Kidney epithelial cell (primary cell): Measurements from ENCODE around the gene HIC1. TPM values are rescaled to one million over a fixed set of nuclear protein-coding genes. Genes with fewer than 3 reads are reported as not detected.

Experiments
- DNase-seq: peaks from one replicate; pipeline ENCODE4 v3.0.0-alpha.2; 2010; ENCODE audit warnings: low read depth
- H3K27me3 ChIP-seq: 2 replicates; pipeline ENCODE4 v1.6.0; 2011; ENCODE audit warnings: low read length; ENCODE audit not compliant: control insufficient read depth, insufficient read depth
- H3K36me3 ChIP-seq: 2 replicates; pipeline ENCODE4 v1.5.1; 2011; ENCODE audit warnings: low read length; ENCODE audit not compliant: control insufficient read depth, insufficient read depth
- H3K4me3 ChIP-seq: 2 replicates; pipeline ENCODE4 v1.5.1; 2011; ENCODE audit warnings: low read depth, mild to moderate bottlenecking, control low read depth, low read length
- total RNA-seq: library from RNA; depleted of rRNA; stranded (reverse); fragments of >200 nt; gene quantifications from 2 replicates; pipeline ENCODE4 v1.2.3, GENCODE V29; 2015
- TF ChIP-seq, protein P1 (sequence below): IDR thresholded peaks from 2 replicates; pipeline ENCODE4 v1.5.1; 2011; ENCODE audit warnings: mild to moderate bottlenecking, moderate library complexity, low read length, control low read depth, inconsistent platforms; ENCODE audit not compliant: insufficient read depth, poor library complexity, severe bottlenecking

The HIC1 gene
- total RNA-seq, 1 donor from 2014 or later, result 11.9 TPM

GRCh38 chr17:2047590-2047989, 7.3 kb upstream of the HIC1 start:
- DNase-seq, result no peak
- H3K27me3 ChIP-seq, result peaks cover 16% of the 10 kb centered on the region
- H3K4me3 ChIP-seq, result no peak overlapping the region
- TF ChIP-seq, protein P1, sequence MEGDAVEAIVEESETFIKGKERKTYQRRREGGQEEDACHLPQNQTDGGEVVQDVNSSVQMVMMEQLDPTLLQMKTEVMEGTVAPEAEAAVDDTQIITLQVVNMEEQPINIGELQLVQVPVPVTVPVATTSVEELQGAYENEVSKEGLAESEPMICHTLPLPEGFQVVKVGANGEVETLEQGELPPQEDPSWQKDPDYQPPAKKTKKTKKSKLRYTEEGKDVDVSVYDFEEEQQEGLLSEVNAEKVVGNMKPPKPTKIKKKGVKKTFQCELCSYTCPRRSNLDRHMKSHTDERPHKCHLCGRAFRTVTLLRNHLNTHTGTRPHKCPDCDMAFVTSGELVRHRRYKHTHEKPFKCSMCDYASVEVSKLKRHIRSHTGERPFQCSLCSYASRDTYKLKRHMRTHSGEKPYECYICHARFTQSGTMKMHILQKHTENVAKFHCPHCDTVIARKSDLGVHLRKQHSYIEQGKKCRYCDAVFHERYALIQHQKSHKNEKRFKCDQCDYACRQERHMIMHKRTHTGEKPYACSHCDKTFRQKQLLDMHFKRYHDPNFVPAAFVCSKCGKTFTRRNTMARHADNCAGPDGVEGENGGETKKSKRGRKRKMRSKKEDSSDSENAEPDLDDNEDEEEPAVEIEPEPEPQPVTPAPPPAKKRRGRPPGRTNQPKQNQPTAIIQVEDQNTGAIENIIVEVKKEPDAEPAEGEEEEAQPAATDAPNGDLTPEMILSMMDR, result no peak
- peaks cover 2% of the 10 kb centered on the region for H3K36me3 ChIP-seq

DNA sequence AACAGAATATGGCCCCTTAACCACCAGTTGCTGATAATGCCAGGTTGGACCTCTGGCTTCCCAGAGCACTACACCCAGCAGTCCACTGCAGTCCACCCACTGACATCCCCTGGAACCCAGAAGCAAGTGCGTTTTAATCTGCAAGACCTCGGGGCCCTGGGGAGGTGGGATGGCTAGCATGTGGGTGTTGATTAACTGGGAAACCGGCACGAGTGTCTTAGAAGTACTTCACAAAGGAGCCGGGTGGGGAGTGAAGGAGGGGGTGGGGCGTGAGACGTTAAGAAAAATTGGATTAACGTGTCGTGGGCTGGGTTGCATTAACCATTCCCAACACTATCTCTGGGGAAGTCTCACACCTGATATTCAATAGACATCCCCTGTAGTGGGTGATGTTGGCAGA, 6.1 kb upstream of the HIC1 start:
- Histone ChIP-seq H3K4me3 (peak overlapping the region; percentile 58), H3K36me3 (peaks cover 2% of the 10 kb centered on the region), H3K27me3 (peaks cover 19% of the 10 kb centered on the region)
- TF ChIP-seq, protein P1, result no peak
- no peak for DNase-seq

DNA sequence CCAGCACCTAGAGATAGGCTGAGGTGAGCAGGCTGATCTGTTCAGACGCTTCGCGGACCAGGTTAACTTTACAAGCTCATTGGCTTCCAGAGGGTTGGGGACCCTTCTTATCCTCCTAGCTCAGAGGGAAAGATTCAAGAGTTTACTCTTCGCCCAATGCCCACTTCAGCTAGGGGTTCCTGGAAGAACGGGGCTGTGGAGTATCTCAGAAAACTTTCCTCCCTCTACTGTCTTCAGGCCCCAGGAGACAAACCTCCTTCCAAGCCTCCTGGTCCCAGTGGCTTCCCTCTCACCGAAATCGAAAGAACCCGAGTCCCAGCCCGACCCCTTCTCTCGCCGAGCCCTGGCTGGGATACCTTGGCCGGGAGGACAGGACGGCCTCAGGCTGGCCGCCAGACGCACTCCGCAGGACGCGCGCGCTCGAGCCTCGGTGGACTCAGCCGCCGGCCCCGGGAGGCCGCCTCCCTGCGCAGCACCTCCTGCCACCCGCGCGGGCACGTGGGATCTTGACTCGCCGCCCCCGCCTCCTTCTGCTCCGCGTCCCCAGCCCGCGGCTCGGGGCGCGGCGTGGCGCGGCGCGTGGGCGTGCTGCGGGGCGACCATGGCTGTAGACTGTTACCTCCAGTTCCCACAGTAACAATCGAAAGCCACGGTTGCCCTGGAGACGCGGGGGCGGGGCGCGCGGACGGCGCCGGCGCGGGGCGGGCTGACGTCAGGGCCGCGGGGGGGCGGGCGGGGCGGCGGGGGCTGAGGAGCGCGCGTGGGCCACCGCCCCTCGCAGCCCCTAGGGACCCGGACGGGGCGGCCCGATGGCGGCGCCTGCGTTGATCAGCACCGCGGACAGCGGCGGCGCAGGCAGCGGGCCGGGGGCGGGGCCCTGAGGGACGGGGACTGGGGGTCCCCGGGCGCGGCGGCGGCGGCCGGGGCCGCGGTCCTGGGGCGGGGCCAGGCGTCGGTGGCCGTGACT, 5.3 kb upstream of the HIC1 start:
- Histone ChIP-seq H3K4me3 (peak overlapping the region; percentile 58), H3K36me3 (no peaks in the 10 kb centered on the region), H3K27me3 (peaks cover 19% of the 10 kb centered on the region)
- TF ChIP-seq, protein P1, result no peak
- no peak for DNase-seq

DNA sequence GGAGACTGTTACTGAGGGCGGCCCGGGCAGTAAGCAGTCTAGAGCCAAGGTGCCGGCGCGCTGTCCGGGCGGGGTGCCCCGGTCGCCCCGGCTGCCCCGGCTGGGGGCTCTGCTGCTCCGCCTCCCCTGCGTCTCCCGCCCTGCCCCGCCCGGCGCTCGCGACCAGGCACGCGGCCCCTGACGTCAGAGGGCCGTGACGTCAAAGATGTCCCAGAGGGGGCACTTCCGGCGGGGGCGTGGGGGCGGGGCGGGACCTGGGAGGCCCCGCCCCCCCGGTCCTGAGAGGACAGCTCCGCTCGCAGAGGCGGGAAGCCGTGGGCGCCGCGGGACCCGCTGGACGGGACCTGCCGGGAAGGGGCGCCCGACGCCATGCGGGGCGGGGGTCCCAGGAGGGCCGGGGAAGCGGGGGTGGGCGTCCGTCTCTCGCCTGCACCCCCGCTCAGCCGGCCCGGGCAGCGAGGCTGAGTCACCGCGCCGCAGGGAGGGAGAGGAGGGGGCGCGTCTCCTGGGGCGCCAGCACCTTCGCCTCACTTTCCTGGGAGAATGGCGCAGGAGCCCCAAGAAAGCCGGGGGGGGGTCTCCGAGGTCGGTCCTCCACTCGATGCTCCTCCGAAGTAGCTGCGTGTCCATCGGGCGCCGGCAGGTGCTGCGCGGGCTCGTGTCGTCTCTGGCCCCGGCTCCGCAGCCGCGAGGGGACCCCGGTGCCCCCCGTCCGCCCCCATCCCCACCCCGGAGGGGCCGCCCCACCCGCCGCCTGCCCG, 4.4 kb upstream of the HIC1 start:
- TF ChIP-seq, protein P1, result no peak
- no peaks in the 10 kb centered on the region for H3K36me3 ChIP-seq
- no peak for DNase-seq
- H3K27me3 ChIP-seq, result peaks cover 19% of the 10 kb centered on the region
- peak overlapping the region; percentile 43 for H3K4me3 ChIP-seq

DNA sequence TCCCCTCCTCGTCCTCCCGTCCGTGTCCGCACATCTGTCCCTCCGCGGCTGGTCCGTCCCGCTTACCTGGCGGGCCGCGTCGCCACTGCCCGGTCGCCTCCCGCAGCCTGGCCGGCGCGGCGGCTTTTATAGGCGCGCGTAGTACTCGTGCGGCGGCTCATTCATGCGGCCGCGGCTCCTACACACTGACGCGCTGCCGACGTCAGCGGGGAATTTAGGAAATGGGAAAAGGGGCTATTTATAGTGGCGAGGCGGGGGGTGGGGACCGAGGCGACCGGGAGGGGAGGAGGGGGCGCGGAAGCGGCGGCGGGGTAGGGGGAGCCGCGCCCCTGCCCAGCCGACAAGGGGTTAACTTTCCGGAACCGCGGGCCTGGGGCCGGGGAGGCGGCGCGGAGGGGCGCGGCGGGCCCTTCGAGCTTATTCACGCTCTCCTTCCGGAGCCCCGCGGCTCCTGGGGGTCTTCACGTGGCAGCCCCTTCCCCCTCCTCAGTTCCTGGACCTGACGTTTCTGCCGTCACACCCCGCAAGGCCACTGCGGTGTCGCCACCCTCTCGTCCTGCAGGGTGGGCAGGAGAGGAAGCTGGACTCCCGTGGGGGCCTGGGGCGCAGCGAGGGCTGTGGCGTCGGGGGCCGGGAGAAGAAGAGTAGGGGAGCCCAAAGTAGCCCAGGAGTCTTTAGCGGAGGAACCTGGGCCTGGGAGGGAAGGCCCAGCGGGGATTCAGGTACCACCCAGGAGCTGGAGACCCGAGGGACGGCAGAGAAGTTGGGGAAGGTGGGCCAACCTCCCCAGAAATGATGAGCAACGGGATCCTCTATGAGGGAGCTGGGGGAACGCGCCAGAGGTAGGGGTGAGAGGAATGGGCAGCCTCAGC, 3.6 kb upstream of the HIC1 start:
- Histone ChIP-seq H3K36me3 (no peaks in the 10 kb centered on the region), H3K27me3 (peaks cover 22% of the 10 kb centered on the region), H3K4me3 (peak overlapping the region; percentile 43)
- TF ChIP-seq, protein P1, result no peak
- DNase-seq, result no peak
